ENCODE measurements around the gene TRPM3.

The TRPM3 gene

GRCh38 chr9:71121275-71122021 lies at the start of gene TRPM3:
TSS of gene TRPM3 (minus strand) at chr9:71121621. CDS start at chr9:71121354, 267 bp downstream.
- Mint-ChIP-seq H3K27me3 (peaks cover 4% of the 10 kb centered on the region), H3K4me3 (no peak within 1 kb of the TSS)

GRCh38 chr9:71168418-71168817 lies 47.0 kb upstream of the TRPM3 start:
- no peak overlapping the region for H3K4me3 Mint-ChIP-seq
- no peaks in the 10 kb centered on the region for H3K27me3 Mint-ChIP-seq
- no peaks in the 10 kb centered on the region for H3K4me1 Mint-ChIP-seq (ENCODE audit: low read depth)
- H3K27ac Mint-ChIP-seq = no peak overlapping the region
- no peaks in the 10 kb centered on the region for H3K36me3 Mint-ChIP-seq
- H3K9me3 Mint-ChIP-seq (ENCODE audit: low read depth) = no peaks in the 10 kb centered on the region

More at GRCh38 chr9:71121275-71122021, at the start of gene TRPM3:
- no peaks in the 10 kb centered on the region for H3K36me3 Mint-ChIP-seq
- H3K9me3 Mint-ChIP-seq (ENCODE audit: low read depth) = no peaks in the 10 kb centered on the region
- H3K27ac Mint-ChIP-seq = no peak within 1 kb of the TSS
- H3K4me1 Mint-ChIP-seq (ENCODE audit: low read depth) = no peaks in the 10 kb centered on the region

GRCh38 chr9:71162126-71162525 lies 40.7 kb upstream of the TRPM3 start:
- no peaks in the 10 kb centered on the region for H3K9me3 Mint-ChIP-seq (ENCODE audit: low read depth)
- no peak overlapping the region for H3K4me3 Mint-ChIP-seq
- no peaks in the 10 kb centered on the region for H3K27me3 Mint-ChIP-seq
- H3K27ac Mint-ChIP-seq = no peak overlapping the region
- no peaks in the 10 kb centered on the region for H3K36me3 Mint-ChIP-seq
- no peaks in the 10 kb centered on the region for H3K4me1 Mint-ChIP-seq (ENCODE audit: low read depth)

- Mint-ChIP-seq H3K4me1 (ENCODE audit: low read depth) (no peaks in the 10 kb centered on the region), H3K36me3 (no peaks in the 10 kb centered on the region), H3K4me3 (no peak overlapping the region), H3K9me3 (ENCODE audit: low read depth) (no peaks in the 10 kb centered on the region), H3K27ac (no peak overlapping the region), H3K27me3 (peaks cover 3% of the 10 kb centered on the region)
These were observed 36.3 kb upstream of the TRPM3 start for GRCh38 chr9:71157731-71158130.

GRCh38 chr9:71147368-71147767 lies 25.9 kb upstream of the TRPM3 start:
- Mint-ChIP-seq H3K9me3 (ENCODE audit: low read depth) (peaks cover 14% of the 10 kb centered on the region), H3K36me3 (no peaks in the 10 kb centered on the region), H3K27ac (no peak overlapping the region), H3K27me3 (no peaks in the 10 kb centered on the region), H3K4me3 (no peak overlapping the region), H3K4me1 (ENCODE audit: low read depth) (no peaks in the 10 kb centered on the region)

- no peaks in the 10 kb centered on the region for H3K36me3 Mint-ChIP-seq
- no peaks in the 10 kb centered on the region for H3K27me3 Mint-ChIP-seq
- H3K27ac Mint-ChIP-seq = no peak overlapping the region
- H3K4me1 Mint-ChIP-seq (ENCODE audit: low read depth) = no peaks in the 10 kb centered on the region
- no peak overlapping the region for H3K4me3 Mint-ChIP-seq
- H3K9me3 Mint-ChIP-seq (ENCODE audit: low read depth) = peaks cover 14% of the 10 kb centered on the region
These were observed 25.1 kb upstream of the TRPM3 start for GRCh38 chr9:71146511-71146910.

GRCh38 chr9:71145179-71145578 lies 23.8 kb upstream of the TRPM3 start:
- no peaks in the 10 kb centered on the region for H3K4me1 Mint-ChIP-seq (ENCODE audit: low read depth)
- H3K27me3 Mint-ChIP-seq = peaks cover 2% of the 10 kb centered on the region
- peaks cover 14% of the 10 kb centered on the region for H3K9me3 Mint-ChIP-seq (ENCODE audit: low read depth)
- H3K4me3 Mint-ChIP-seq = no peak overlapping the region
- H3K27ac Mint-ChIP-seq = no peak overlapping the region
- H3K36me3 Mint-ChIP-seq = no peaks in the 10 kb centered on the region

GRCh38 chr9:71144495-71144894 lies 23.1 kb upstream of the TRPM3 start:
- Mint-ChIP-seq H3K36me3 (no peaks in the 10 kb centered on the region), H3K4me3 (no peak overlapping the region), H3K4me1 (ENCODE audit: low read depth) (no peaks in the 10 kb centered on the region), H3K27ac (no peak overlapping the region), H3K9me3 (ENCODE audit: low read depth) (peaks cover 14% of the 10 kb centered on the region), H3K27me3 (peaks cover 2% of the 10 kb centered on the region)

GRCh38 chr9:71136696-71137095 lies 15.3 kb upstream of the TRPM3 start:
- Mint-ChIP-seq H3K36me3 (no peaks in the 10 kb centered on the region), H3K4me3 (no peak overlapping the region), H3K9me3 (ENCODE audit: low read depth) (no peaks in the 10 kb centered on the region), H3K27me3 (peaks cover 3% of the 10 kb centered on the region), H3K27ac (no peak overlapping the region), H3K4me1 (ENCODE audit: low read depth) (no peaks in the 10 kb centered on the region)

- Mint-ChIP-seq H3K36me3 (no peaks in the 10 kb centered on the region), H3K9me3 (ENCODE audit: low read depth) (no peaks in the 10 kb centered on the region), H3K27ac (no peak overlapping the region), H3K27me3 (peaks cover 1% of the 10 kb centered on the region), H3K4me1 (ENCODE audit: low read depth) (no peaks in the 10 kb centered on the region), H3K4me3 (no peak overlapping the region)
These were observed 9.7 kb upstream of the TRPM3 start for GRCh38 chr9:71131145-71131544.

- Mint-ChIP-seq H3K4me3 (no peak overlapping the region), H3K27ac (no peak overlapping the region), H3K36me3 (no peaks in the 10 kb centered on the region), H3K9me3 (ENCODE audit: low read depth) (no peaks in the 10 kb centered on the region), H3K4me1 (ENCODE audit: low read depth) (no peaks in the 10 kb centered on the region), H3K27me3 (peaks cover 1% of the 10 kb centered on the region)
These were observed 9.1 kb upstream of the TRPM3 start for GRCh38 chr9:71130521-71130920.

- H3K4me3 Mint-ChIP-seq = no peak overlapping the region
- peaks cover 3% of the 10 kb centered on the region for H3K27me3 Mint-ChIP-seq
- no peaks in the 10 kb centered on the region for H3K36me3 Mint-ChIP-seq
- no peaks in the 10 kb centered on the region for H3K9me3 Mint-ChIP-seq (ENCODE audit: low read depth)
- no peaks in the 10 kb centered on the region for H3K4me1 Mint-ChIP-seq (ENCODE audit: low read depth)
- H3K27ac Mint-ChIP-seq = no peak overlapping the region
These were observed 7.4 kb upstream of the TRPM3 start for GRCh38 chr9:71128796-71129195.

- Mint-ChIP-seq H3K4me3 (no peak overlapping the region), H3K27me3 (peaks cover 3% of the 10 kb centered on the region), H3K36me3 (no peaks in the 10 kb centered on the region), H3K4me1 (ENCODE audit: low read depth) (no peaks in the 10 kb centered on the region), H3K27ac (no peak overlapping the region), H3K9me3 (ENCODE audit: low read depth) (no peaks in the 10 kb centered on the region)
These were observed 5.9 kb upstream of the TRPM3 start for GRCh38 chr9:71127301-71127700.

GRCh38 chr9:71122421-71122820 lies 1.0 kb upstream of the TRPM3 start:
- Mint-ChIP-seq H3K4me3 (no peak overlapping the region), H3K36me3 (no peaks in the 10 kb centered on the region), H3K27me3 (peaks cover 4% of the 10 kb centered on the region), H3K4me1 (ENCODE audit: low read depth) (no peaks in the 10 kb centered on the region), H3K27ac (no peak overlapping the region), H3K9me3 (ENCODE audit: low read depth) (no peaks in the 10 kb centered on the region)

- H3K4me1 Mint-ChIP-seq (ENCODE audit: low read depth) = no peaks in the 10 kb centered on the region
- no peaks in the 10 kb centered on the region for H3K9me3 Mint-ChIP-seq (ENCODE audit: low read depth)
- H3K36me3 Mint-ChIP-seq = no peaks in the 10 kb centered on the region
- peaks cover 4% of the 10 kb centered on the region for H3K27me3 Mint-ChIP-seq
- H3K4me3 Mint-ChIP-seq = no peak overlapping the region
- H3K27ac Mint-ChIP-seq = no peak overlapping the region
These were observed 528 bp upstream of the TRPM3 start for GRCh38 chr9:71122022-71122275.

- Mint-ChIP-seq H3K27me3 (peaks cover 4% of the 10 kb centered on the region), H3K4me3 (no peak overlapping the region), H3K4me1 (ENCODE audit: low read depth) (no peaks in the 10 kb centered on the region), H3K36me3 (no peaks in the 10 kb centered on the region), H3K9me3 (ENCODE audit: low read depth) (no peaks in the 10 kb centered on the region), H3K27ac (no peak overlapping the region)
These were observed 747 bp downstream of the TRPM3 start for GRCh38 chr9:71120501-71121247.
